H1 (cell line): ENCODE measurements around the gene TNRC6A. TPM values are rescaled to one million over a fixed set of nuclear protein-coding genes. Genes with fewer than 3 reads are reported as not detected.

Experiments used
- CTCF ChIA-PET: fragments of 300-600 bp; sonication (Branson Sonifier 250); formaldehyde crosslinking; loops from one replicate; lab custom pipeline; 2021; ENCODE audit not compliant: partially characterized antibody; lab: Charles Lee
- POLR2A ChIA-PET: fragments of 300-600 bp; sonication (Branson Sonifier 250); formaldehyde crosslinking; loops from one replicate; lab custom pipeline; 2021; ENCODE audit warnings: inconsistent platforms; ENCODE audit not compliant: partially characterized antibody; lab: Charles Lee
- DNase-seq, 2 experiments: peaks; one replicate each; pipeline versions ENCODE4 v3.0.0 to v3.0.0-alpha.2; 2010 to 2022; ENCODE audit warnings: low spot score in 2 of 2, low read depth in 1 of 2, mixed read lengths in 1 of 2
- FAIRE-seq: peaks from 2 replicates; lab custom pipeline; 2011; peaks lifted over from hg19 to GRCh38; lab: Jason Lieb, UNC
- H2AFZ ChIP-seq: 2 replicates; pipeline ENCODE4 v1.8.1; 2012; ENCODE audit warnings: low read length, inconsistent platforms
- H2AK5ac ChIP-seq: 2 replicates; pipeline ENCODE4 v1.6.1; 2013; ENCODE audit warnings: low read depth, low read length
- H2BK120ac ChIP-seq: replicated peaks from 2 replicates; pipeline ENCODE3; 2013; ENCODE audit warnings: low read depth, low read length, inconsistent platforms
- H2BK12ac ChIP-seq: 2 replicates; pipeline ENCODE4 v1.6.1; 2013; ENCODE audit warnings: low read depth, low read length
- H2BK15ac ChIP-seq: 2 replicates; pipeline ENCODE4 v1.6.1; 2013; ENCODE audit warnings: low read length
- H2BK20ac ChIP-seq: 2 replicates; pipeline ENCODE4 v1.6.1; 2013; ENCODE audit warnings: low read length
- H2BK5ac ChIP-seq: 2 replicates; pipeline ENCODE4 v1.6.1; 2013; ENCODE audit warnings: low read depth, low read length
- H3K14ac ChIP-seq: 2 replicates; pipeline ENCODE4 v1.6.1; 2013; ENCODE audit warnings: inconsistent platforms; ENCODE audit not compliant: insufficient read length
- H3K18ac ChIP-seq: 2 replicates; pipeline ENCODE4 v1.6.1; 2013; ENCODE audit warnings: low read length; ENCODE audit errors: extremely low read depth
- H3K23ac ChIP-seq: 2 replicates; pipeline ENCODE4 v1.6.1; 2013; ENCODE audit warnings: inconsistent platforms; ENCODE audit not compliant: insufficient read length
- H3K23me2 ChIP-seq: 2 replicates; pipeline ENCODE4 v1.6.1; 2013; ENCODE audit warnings: low read depth, low read length
- H3K27ac ChIP-seq: 2 replicates; pipeline ENCODE4 v1.6.1; 2011; ENCODE audit warnings: low read depth, low read length, inconsistent platforms
- H3K27me3 ChIP-seq, 4 experiments: replicated peaks in 1 of 4; 1 replicate in 1 of 4; 2 replicates in 3 of 4; pipeline versions ENCODE4 v1.6.1 to v1.8.1; 2011 to 2013; ENCODE audit warnings: low read length in 3 of 4, mild to moderate bottlenecking in 3 of 4, inconsistent platforms in 2 of 4, mixed read lengths in 2 of 4, moderate library complexity in 1 of 4; ENCODE audit not compliant: control insufficient read depth in 3 of 4, insufficient read depth in 3 of 4; ENCODE audit errors: extremely low read depth in 1 of 4
- H3K36me3 ChIP-seq, 4 experiments: 2 replicates each; pipeline versions ENCODE4 v1.6.1 to v1.8.1; 2011 to 2013; ENCODE audit warnings: mild to moderate bottlenecking in 4 of 4, low read length in 3 of 4, moderate library complexity in 2 of 4, control low read depth in 1 of 4, inconsistent platforms in 1 of 4; ENCODE audit not compliant: insufficient read depth in 4 of 4, control insufficient read depth in 2 of 4
- H3K4ac ChIP-seq: replicated peaks from 2 replicates; pipeline ENCODE3; 2013; ENCODE audit warnings: low read length, low read depth, mixed read lengths, inconsistent platforms; ENCODE audit not compliant: insufficient read length
- H3K4me1 ChIP-seq, 4 experiments: replicated peaks in 1 of 4; 1 replicate in 1 of 4; 2 replicates in 3 of 4; pipeline versions ENCODE4 v1.6.1 to v1.8.1; 2011 to 2013; ENCODE audit warnings: low read length in 3 of 4, inconsistent platforms in 2 of 4, mixed read lengths in 1 of 4; ENCODE audit not compliant: insufficient read depth in 4 of 4, control insufficient read depth in 3 of 4
- H3K4me2 ChIP-seq, 2 experiments: 2 replicates each; pipeline versions ENCODE4 v1.6.1 to v1.8.1; 2011 to 2013; ENCODE audit warnings: low read depth in 2 of 2, low read length in 2 of 2, control low read depth in 1 of 2, inconsistent platforms in 1 of 2, mild to moderate bottlenecking in 1 of 2; ENCODE audit not compliant: insufficient read depth in 1 of 2
- H3K4me3 ChIP-seq, 4 experiments: fragments of 200-600, 300-600 bp in 1 of 4; sonication (generic), shearing (Covaris generic), sonication (Bioruptor Twin) in 1 of 4; 2 replicates each; pipeline versions ENCODE4 v1.5.1 to v1.8.1; 2011 to 2016; ENCODE audit warnings: low read length in 4 of 4, low read depth in 3 of 4, control low read depth in 2 of 4, inconsistent platforms in 2 of 4, mild to moderate bottlenecking in 2 of 4, mixed read lengths in 1 of 4, moderate library complexity in 1 of 4; ENCODE audit not compliant: insufficient read depth in 2 of 4; ENCODE audit errors: extremely low read depth in 1 of 4
- H3K56ac ChIP-seq: replicated peaks from 2 replicates; pipeline ENCODE3; 2013; ENCODE audit warnings: low read depth, mild to moderate bottlenecking, mixed read lengths, low read length, inconsistent platforms; ENCODE audit not compliant: insufficient read length
- H3K79me1 ChIP-seq: 2 replicates; pipeline ENCODE4 v1.6.1; 2013; ENCODE audit warnings: low read depth, low read length, control low read depth
- H3K79me2 ChIP-seq, 2 experiments: 2 replicates each; pipeline versions ENCODE4 v1.6.1 to v1.8.1; 2012 to 2013; ENCODE audit warnings: low read length in 2 of 2, mild to moderate bottlenecking in 2 of 2, inconsistent platforms in 1 of 2; ENCODE audit not compliant: insufficient read depth in 2 of 2, control insufficient read depth in 1 of 2
- H3K9ac ChIP-seq, 4 experiments: replicated peaks in 1 of 4; 1 replicate in 1 of 4; 2 replicates in 3 of 4; pipeline versions ENCODE4 v1.6.1 to v1.8.1; 2011 to 2013; ENCODE audit warnings: low read depth in 3 of 4, low read length in 3 of 4, control low read depth in 2 of 4, mild to moderate bottlenecking in 2 of 4, moderate library complexity in 2 of 4, inconsistent platforms in 1 of 4; ENCODE audit errors: extremely low read depth in 1 of 4
- H3K9me3 ChIP-seq, 2 experiments: 2 replicates each; pipeline versions ENCODE4 v1.6.1 to v1.8.1; 2012 to 2013; ENCODE audit warnings: mild to moderate bottlenecking in 2 of 2, moderate library complexity in 2 of 2, control low read depth in 1 of 2, inconsistent platforms in 1 of 2, low read depth in 1 of 2, low read length in 1 of 2, mixed read lengths in 1 of 2; ENCODE audit not compliant: insufficient read depth in 2 of 2
- H4K20me1 ChIP-seq, 2 experiments: replicated peaks in 1 of 2; 2 replicates each; pipeline versions ENCODE3 to v1.8.1; 2011 to 2013; ENCODE audit warnings: inconsistent platforms in 2 of 2, low read length in 2 of 2, mild to moderate bottlenecking in 1 of 2; ENCODE audit not compliant: insufficient read depth in 2 of 2, control insufficient read depth in 1 of 2
- H4K5ac ChIP-seq: 2 replicates; pipeline ENCODE4 v1.6.1; 2013; ENCODE audit warnings: low read length, low read depth, mixed read lengths, inconsistent platforms; ENCODE audit not compliant: insufficient read length
- H4K8ac ChIP-seq: 2 replicates; pipeline ENCODE4 v1.8.0; 2013; ENCODE audit warnings: mild to moderate bottlenecking, moderate library complexity, low read length, inconsistent platforms; ENCODE audit not compliant: insufficient read depth; ENCODE audit errors: extremely low read depth
- H4K91ac ChIP-seq: replicated peaks from 2 replicates; pipeline ENCODE3; 2013; ENCODE audit warnings: low read length, mixed read lengths, inconsistent platforms; ENCODE audit not compliant: insufficient read length
- BACH1 ChIP-seq: IDR thresholded peaks from 2 replicates; pipeline ENCODE4 v1.6.1; 2012; ENCODE audit warnings: low read length, improper control_type of control experiment
- CHD1 ChIP-seq: IDR thresholded peaks from 2 replicates; pipeline ENCODE4 v1.6.1; 2012; ENCODE audit warnings: low read depth, low read length, improper control_type of control experiment
- GABPA ChIP-seq: IDR thresholded peaks from 2 replicates; pipeline ENCODE4 v1.6.1; 2011; ENCODE audit warnings: mild to moderate bottlenecking, low read length, moderate library complexity, borderline replicate concordance; ENCODE audit not compliant: insufficient read depth
- KDM1A ChIP-seq: fragments of 200-600, 300-600 bp; sonication (generic); IDR thresholded peaks from 2 replicates; pipeline ENCODE4 v1.7.1; 2016; ENCODE audit warnings: mild to moderate bottlenecking, low read length, borderline replicate concordance
- RNF2 ChIP-seq: fragments of 200-900, 300-1000 bp; sonication (generic); IDR thresholded peaks from 2 replicates; pipeline ENCODE4 v1.7.1; 2016; ENCODE audit warnings: borderline replicate concordance, low read depth, mild to moderate bottlenecking, antibody characterized with exemption, low read length; ENCODE audit not compliant: poor library complexity, severe bottlenecking; ENCODE audit errors: missing control alignments
- RXRA ChIP-seq: IDR thresholded peaks from 2 replicates; pipeline ENCODE4 v1.6.1; 2011; ENCODE audit warnings: low read depth, mild to moderate bottlenecking, low read length, moderate library complexity; ENCODE audit not compliant: insufficient read depth
- SP4 ChIP-seq: IDR thresholded peaks from 2 replicates; pipeline ENCODE4 v1.6.1; 2012; ENCODE audit warnings: low read length, inconsistent platforms
- TAF7 ChIP-seq: optimal IDR thresholded peaks from 2 replicates; pipeline ENCODE3; 2011; ENCODE audit warnings: low read depth, mild to moderate bottlenecking, inconsistent platforms, low read length, moderate library complexity, borderline replicate concordance
- TEAD4 ChIP-seq: IDR thresholded peaks from 2 replicates; pipeline ENCODE4 v1.6.1; 2012; ENCODE audit warnings: low read depth, low read length, inconsistent platforms, mixed read lengths
- polyA plus RNA-seq, 7 experiments: library from polyadenylated mRNA; depleted of rRNA in 3 of 7; stranded (reverse) in 5 of 7; unstranded in 2 of 7; fragments of >200 nt in 5 of 7; fragments of 200-250 nt in 2 of 7; gene quantifications; 1 replicate in 5 of 7; 2 replicates in 1 of 7; 4 replicates in 1 of 7; pipeline versions ENCODE4 v1.2.1 to v1.2.3, GENCODE V29; 2011 to 2013; ENCODE audit warnings: missing spikeins in 2 of 7, mixed read lengths in 2 of 7
- total RNA-seq: library from RNA; stranded (reverse); fragmentation: NEBNext Ultra II Directional; extraction: Animal tissue kit (Norgen Biotek cat#: 25700); gene quantifications from 2 replicates; pipeline ENCODE4 v1.2.1, GENCODE V29; 2021
- TF ChIP-seq, protein P1 (sequence below), 3 experiments: IDR thresholded peaks; 1 replicate in 2 of 3; 2 replicates in 1 of 3; pipeline versions ENCODE4 v1.5.1 to v1.6.1; 2011; ENCODE audit warnings: low read length in 3 of 3, mild to moderate bottlenecking in 3 of 3, inconsistent platforms in 2 of 3, low read depth in 1 of 3, moderate library complexity in 1 of 3; ENCODE audit not compliant: insufficient read depth in 1 of 3; ENCODE audit errors: control extremely low read depth in 1 of 3
- TF ChIP-seq, protein P2 (sequence below): IDR thresholded peaks from 2 replicates; pipeline ENCODE4 v1.6.1; 2011; ENCODE audit warnings: low read length, improper control_type of control experiment

Gene TNRC6A
- total and polyA plus RNA-seq, 2 of the 8 experiments (the other 6 are each of a cell fraction or from before 2014, with no cell fraction given), result 67.6 to 103 TPM

GRCh38 chr16:24753000-24753399 is 23.5 kb downstream of the TNRC6A start:
- H2AFZ ChIP-seq, result no peak overlapping the region
- H3K79me1 ChIP-seq, result peaks cover 8% of the 10 kb centered on the region; the same call in 1 of the 2 replicates
- H3K79me2 ChIP-seq, result peaks cover 37 to 100% of the 10 kb centered on the region in 2 experiments
- POLR2A ChIA-PET, result interaction anchor here (0.7 to 1.8 kb wide), 3 partner anchors 18 to 23 kb away, joined by 3 to 9 read pairs (median 3); no protein-coding TSS in a partner anchor
- DNase-seq (no peak), FAIRE-seq (no peak)
- no peak overlapping the region for H3K4me2 ChIP-seq
- CTCF ChIA-PET, result no interaction called here
- no peak overlapping the region for H2AK5ac ChIP-seq
- no peak overlapping the region for H3K4ac ChIP-seq
- no peak for TF ChIP-seq SP4
- no peak for TF ChIP-seq BACH1
- no peak for TF ChIP-seq CHD1
- no peak for TF ChIP-seq RNF2
- TF ChIP-seq, protein P1, sequence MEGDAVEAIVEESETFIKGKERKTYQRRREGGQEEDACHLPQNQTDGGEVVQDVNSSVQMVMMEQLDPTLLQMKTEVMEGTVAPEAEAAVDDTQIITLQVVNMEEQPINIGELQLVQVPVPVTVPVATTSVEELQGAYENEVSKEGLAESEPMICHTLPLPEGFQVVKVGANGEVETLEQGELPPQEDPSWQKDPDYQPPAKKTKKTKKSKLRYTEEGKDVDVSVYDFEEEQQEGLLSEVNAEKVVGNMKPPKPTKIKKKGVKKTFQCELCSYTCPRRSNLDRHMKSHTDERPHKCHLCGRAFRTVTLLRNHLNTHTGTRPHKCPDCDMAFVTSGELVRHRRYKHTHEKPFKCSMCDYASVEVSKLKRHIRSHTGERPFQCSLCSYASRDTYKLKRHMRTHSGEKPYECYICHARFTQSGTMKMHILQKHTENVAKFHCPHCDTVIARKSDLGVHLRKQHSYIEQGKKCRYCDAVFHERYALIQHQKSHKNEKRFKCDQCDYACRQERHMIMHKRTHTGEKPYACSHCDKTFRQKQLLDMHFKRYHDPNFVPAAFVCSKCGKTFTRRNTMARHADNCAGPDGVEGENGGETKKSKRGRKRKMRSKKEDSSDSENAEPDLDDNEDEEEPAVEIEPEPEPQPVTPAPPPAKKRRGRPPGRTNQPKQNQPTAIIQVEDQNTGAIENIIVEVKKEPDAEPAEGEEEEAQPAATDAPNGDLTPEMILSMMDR (IDR thresholded peaks at IDR 0.05; ENCODE audit: control extremely low read depth in 1 of 3, insufficient read depth in 1 of 3, low read depth in 1 of 3, low read length in 3 of 3), result no peak
- TF ChIP-seq GABPA, result no peak
- TF ChIP-seq, protein P2, sequence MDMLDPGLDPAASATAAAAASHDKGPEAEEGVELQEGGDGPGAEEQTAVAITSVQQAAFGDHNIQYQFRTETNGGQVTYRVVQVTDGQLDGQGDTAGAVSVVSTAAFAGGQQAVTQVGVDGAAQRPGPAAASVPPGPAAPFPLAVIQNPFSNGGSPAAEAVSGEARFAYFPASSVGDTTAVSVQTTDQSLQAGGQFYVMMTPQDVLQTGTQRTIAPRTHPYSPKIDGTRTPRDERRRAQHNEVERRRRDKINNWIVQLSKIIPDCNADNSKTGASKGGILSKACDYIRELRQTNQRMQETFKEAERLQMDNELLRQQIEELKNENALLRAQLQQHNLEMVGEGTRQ, result no peak
- TF ChIP-seq TAF7, result no peak
- TF ChIP-seq KDM1A, result no peak
- no peak for TF ChIP-seq TEAD4
- no peak for TF ChIP-seq RXRA
- no peak overlapping the region for H2BK15ac ChIP-seq
- no peak overlapping the region for H3K4me3 ChIP-seq
- no peak overlapping the region for H4K5ac ChIP-seq
- no peak overlapping the region for H2BK12ac ChIP-seq
- no peak overlapping the region; the same call in 1 of the 2 replicates for H3K27ac ChIP-seq
- H3K9me3 ChIP-seq, result no peaks in the 10 kb centered on the region
- H3K36me3 ChIP-seq, result peaks cover 0 to 10% (median 0%) of the 10 kb centered on the region in 4 experiments; a peak in 2 of 8 replicates
- no peak overlapping the region for H3K18ac ChIP-seq
- no peak overlapping the region for H4K8ac ChIP-seq
- H3K9ac ChIP-seq, result no peak overlapping the region
- H2BK20ac ChIP-seq, result no peak overlapping the region
- no peaks in the 10 kb centered on the region for H3K23me2 ChIP-seq
- no peaks in the 10 kb centered on the region; a peak in 1 of 7 replicates for H3K27me3 ChIP-seq
- no peak overlapping the region for H3K14ac ChIP-seq
- peaks cover 0 to 12% (median 0%) of the 10 kb centered on the region in 4 experiments; a peak in 2 of 7 replicates for H3K4me1 ChIP-seq
- peaks cover 32 to 40% of the 10 kb centered on the region in 2 experiments for H4K20me1 ChIP-seq
- H2BK5ac ChIP-seq, result no peak overlapping the region
- no peak overlapping the region for H2BK120ac ChIP-seq
- no peak overlapping the region for H3K23ac ChIP-seq
- H4K91ac ChIP-seq, result no peak overlapping the region
- H3K56ac ChIP-seq, result no peak overlapping the region
